Measurements from ENCODE around the gene BSCL2. TPM values are rescaled to one million over a fixed set of nuclear protein-coding genes. Genes with fewer than 3 reads are reported as not detected.
A peak's percentile ranks its signal among the peaks of the same experiment; 100 is the strongest.
"Not testable (repeated sequence)": the region's sequence is repeated elsewhere in the genome, so short reads cannot be mapped to it uniquely, and the experiment has no call there.

BSCL2 gene
- total RNA-seq, 1 donor from 2014 or later: 34.6 TPM

GRCh38 chr11:62694455-62695167 is 12.6 kb downstream of the BSCL2 start:
- DNase-seq (ENCODE audit: low spot score): peak; percentile 61
- H3K4me1 Mint-ChIP-seq (ENCODE audit: low read depth): peaks cover 8% of the 10 kb centered on the region
- H3K4me3 Mint-ChIP-seq: no peak overlapping the region
- peak overlapping the region; percentile 71 for H3K27ac Mint-ChIP-seq
- H3K36me3 Mint-ChIP-seq (ENCODE audit: low read depth): peaks cover 16% of the 10 kb centered on the region
- no peaks in the 10 kb centered on the region for H3K9me3 Mint-ChIP-seq
- intact Hi-C loops (cut with micrococcal nuclease): loop anchor here (1.0 kb wide), 4 partner anchors 15 to 314 kb away; partner anchors contain the start of gene UBXN1
- H3K27me3 Mint-ChIP-seq (ENCODE audit: insufficient read depth): no peaks in the 10 kb centered on the region

- not testable (repeated sequence) for H3K27me3 Mint-ChIP-seq (ENCODE audit: insufficient read depth); H3K4me1 Mint-ChIP-seq (ENCODE audit: low read depth); H3K27ac Mint-ChIP-seq; DNase-seq (ENCODE audit: low spot score); H3K9me3 Mint-ChIP-seq; H3K4me3 Mint-ChIP-seq
- H3K36me3 Mint-ChIP-seq (ENCODE audit: low read depth): peaks cover 19% of the 10 kb centered on the region
- intact Hi-C loops (cut with micrococcal nuclease): loop anchor here (1.0 kb wide), 4 partner anchors 14 to 313 kb away; partner anchors contain the start of gene UBXN1
These were observed 13.6 kb downstream of the BSCL2 start for GRCh38 chr11:62693624-62694023.

GRCh38 chr11:62689421-62690183 is 17.6 kb downstream of the BSCL2 start, which contains the start of gene LRRN4CL:
LRRN4CL (minus strand) TSS chr11:62689530; CDS start chr11:62688508, 1,022 bp downstream.
- Mint-ChIP-seq H3K4me1 (ENCODE audit: low read depth) (peaks cover 2% of the 10 kb centered on the region), H3K4me3 (no peak within 1 kb of the TSS), H3K27me3 (ENCODE audit: insufficient read depth) (peaks cover 6% of the 10 kb centered on the region), H3K36me3 (ENCODE audit: low read depth) (peaks cover 17% of the 10 kb centered on the region), H3K27ac (no peak within 1 kb of the TSS), H3K9me3 (no peaks in the 10 kb centered on the region)
- no peak for DNase-seq (ENCODE audit: low spot score)
- intact Hi-C loops (cut with micrococcal nuclease): no loop called here

GRCh38 chr11:62688491-62688890 is 18.7 kb downstream of the BSCL2 start:
- intact Hi-C loops (cut with micrococcal nuclease): no loop called here
- H3K4me1 Mint-ChIP-seq (ENCODE audit: low read depth): no peaks in the 10 kb centered on the region
- no peaks in the 10 kb centered on the region for H3K9me3 Mint-ChIP-seq

GRCh38 chr11:62687508-62688396 is 19.5 kb downstream of the BSCL2 start:
- Mint-ChIP-seq H3K4me1 (ENCODE audit: low read depth) (no peaks in the 10 kb centered on the region), H3K27me3 (ENCODE audit: insufficient read depth) (peaks cover 6% of the 10 kb centered on the region), H3K36me3 (ENCODE audit: low read depth) (peaks cover 14% of the 10 kb centered on the region), H3K9me3 (no peaks in the 10 kb centered on the region), H3K4me3 (no peak overlapping the region), H3K27ac (no peak overlapping the region)
- no peak for DNase-seq (ENCODE audit: low spot score)
- intact Hi-C loops (cut with micrococcal nuclease): no loop called here

More at GRCh38 chr11:62688491-62688890, 18.7 kb downstream of the BSCL2 start:
- H3K27ac Mint-ChIP-seq: no peak overlapping the region
- peaks cover 6% of the 10 kb centered on the region for H3K27me3 Mint-ChIP-seq (ENCODE audit: insufficient read depth)
- DNase-seq (ENCODE audit: low spot score): no peak
- peaks cover 17% of the 10 kb centered on the region for H3K36me3 Mint-ChIP-seq (ENCODE audit: low read depth)
- no peak overlapping the region for H3K4me3 Mint-ChIP-seq

- peaks cover 7% of the 10 kb centered on the region for H3K36me3 Mint-ChIP-seq (ENCODE audit: low read depth)
- no peak for DNase-seq (ENCODE audit: low spot score)
- H3K4me3 Mint-ChIP-seq: no peak overlapping the region
- H3K27me3 Mint-ChIP-seq (ENCODE audit: insufficient read depth): no peaks in the 10 kb centered on the region
- intact Hi-C loops (cut with micrococcal nuclease): no loop called here
- peaks cover 21% of the 10 kb centered on the region for H3K4me1 Mint-ChIP-seq (ENCODE audit: low read depth)
- H3K9me3 Mint-ChIP-seq: no peaks in the 10 kb centered on the region
- H3K27ac Mint-ChIP-seq: no peak overlapping the region
These were observed 24.7 kb downstream of the BSCL2 start for GRCh38 chr11:62682518-62682917.

GRCh38 chr11:62680825-62681240 is 26.4 kb downstream of the BSCL2 start:
- no peaks in the 10 kb centered on the region for H3K9me3 Mint-ChIP-seq
- H3K4me1 Mint-ChIP-seq (ENCODE audit: low read depth): peaks cover 30% of the 10 kb centered on the region
- H3K27ac Mint-ChIP-seq: peak overlapping the region; percentile 67
- H3K36me3 Mint-ChIP-seq (ENCODE audit: low read depth): peaks cover 13% of the 10 kb centered on the region
- intact Hi-C loops (cut with micrococcal nuclease): no loop called here
- no peak for DNase-seq (ENCODE audit: low spot score)
- peak overlapping the region; percentile 72 for H3K4me3 Mint-ChIP-seq
- no peaks in the 10 kb centered on the region for H3K27me3 Mint-ChIP-seq (ENCODE audit: insufficient read depth)

GRCh38 chr11:62678770-62679696 is 28.2 kb downstream of the BSCL2 start, which contains the start of gene UBXN1:
UBXN1 (minus strand) TSS chr11:62679073; CDS start chr11:62678923, 150 bp downstream.
- peak; percentile 79 for DNase-seq (ENCODE audit: low spot score)
- intact Hi-C loops (cut with micrococcal nuclease): loop anchor here (1.0 to 10.0 kb wide), 9 partner anchors 8 to 254 kb away; partner anchors contain the start of genes C11orf98, CSKMT, HNRNPUL2 and INTS5
- Mint-ChIP-seq H3K9me3 (no peaks in the 10 kb centered on the region), H3K36me3 (ENCODE audit: low read depth) (peaks cover 16% of the 10 kb centered on the region), H3K4me1 (ENCODE audit: low read depth) (peaks cover 36% of the 10 kb centered on the region), H3K4me3 (peak within 1 kb of the TSS; percentile 80), H3K27ac (peak within 1 kb of the TSS; percentile 82), H3K27me3 (ENCODE audit: insufficient read depth) (no peaks in the 10 kb centered on the region)

- Mint-ChIP-seq H3K36me3 (ENCODE audit: low read depth) (peaks cover 16% of the 10 kb centered on the region), H3K27me3 (ENCODE audit: insufficient read depth) (no peaks in the 10 kb centered on the region), H3K4me1 (ENCODE audit: low read depth) (peaks cover 36% of the 10 kb centered on the region), H3K27ac (peak overlapping the region; percentile 82), H3K4me3 (peak overlapping the region; percentile 80), H3K9me3 (no peaks in the 10 kb centered on the region)
- intact Hi-C loops (cut with micrococcal nuclease): loop anchor here (2.0 to 10.0 kb wide), 2 partner anchors 14 to 254 kb away; partner anchors contain the start of genes C11orf98 and CSKMT
- no peak for DNase-seq (ENCODE audit: low spot score)
These were observed 28.8 kb downstream of the BSCL2 start for GRCh38 chr11:62678433-62678769.

GRCh38 chr11:62677714-62678113 is 29.5 kb downstream of the BSCL2 start:
- Mint-ChIP-seq H3K4me3 (peak overlapping the region; percentile 80), H3K4me1 (ENCODE audit: low read depth) (peaks cover 40% of the 10 kb centered on the region), H3K27ac (peak overlapping the region; percentile 82), H3K9me3 (no peaks in the 10 kb centered on the region), H3K36me3 (ENCODE audit: low read depth) (peaks cover 16% of the 10 kb centered on the region), H3K27me3 (ENCODE audit: insufficient read depth) (no peaks in the 10 kb centered on the region)
- DNase-seq (ENCODE audit: low spot score): no peak
- intact Hi-C loops (cut with micrococcal nuclease): loop anchor here (2.0 to 10.0 kb wide), 2 partner anchors 13 to 253 kb away; partner anchors contain the start of genes C11orf98 and CSKMT

GRCh38 chr11:62677156-62677555 is 30.1 kb downstream of the BSCL2 start:
- Mint-ChIP-seq H3K4me3 (peak overlapping the region; percentile 80), H3K4me1 (ENCODE audit: low read depth) (peaks cover 40% of the 10 kb centered on the region), H3K36me3 (ENCODE audit: low read depth) (peaks cover 16% of the 10 kb centered on the region), H3K27me3 (ENCODE audit: insufficient read depth) (no peaks in the 10 kb centered on the region), H3K27ac (peak overlapping the region; percentile 6), H3K9me3 (no peaks in the 10 kb centered on the region)
- no peak for DNase-seq (ENCODE audit: low spot score)
- intact Hi-C loops (cut with micrococcal nuclease): loop anchor here (10.0 kb wide), 1 partner anchor 252 kb away; no protein-coding TSS in a partner anchor
